Vagina (tissue), 2 donors: ENCODE data around the gene GJD4.

Experiments
- POLR2A ChIP-seq, 2 donors: fragments of 450-650 bp; IDR thresholded peaks; one replicate each; pipeline ENCODE4 v1.6.1; 2017; ENCODE audit warnings: antibody characterized with exemption in 2 of 2, mild to moderate bottlenecking in 2 of 2, moderate library complexity in 2 of 2
- POLR2AphosphoS5 ChIP-seq, 2 donors: sonication (generic); formaldehyde crosslinking; IDR thresholded peaks; one replicate each; pipeline ENCODE4 v1.9.0; 2017; ENCODE audit warnings: antibody characterized with exemption in 2 of 2, mild to moderate bottlenecking in 2 of 2, low read depth in 1 of 2; ENCODE audit not compliant: insufficient read depth in 1 of 2
- TF ChIP-seq, protein P1 (sequence below), 3 experiments: fragments of 450-650 bp in 2 of 3; fragments of 200-600 bp in 1 of 3; sonication (generic) in 1 of 3; IDR thresholded peaks; one replicate each; pipeline ENCODE4 v1.5.1; 2017 to 2019; ENCODE audit warnings: antibody characterized with exemption in 3 of 3, mild to moderate bottlenecking in 2 of 3, moderate library complexity in 2 of 3

DNA sequence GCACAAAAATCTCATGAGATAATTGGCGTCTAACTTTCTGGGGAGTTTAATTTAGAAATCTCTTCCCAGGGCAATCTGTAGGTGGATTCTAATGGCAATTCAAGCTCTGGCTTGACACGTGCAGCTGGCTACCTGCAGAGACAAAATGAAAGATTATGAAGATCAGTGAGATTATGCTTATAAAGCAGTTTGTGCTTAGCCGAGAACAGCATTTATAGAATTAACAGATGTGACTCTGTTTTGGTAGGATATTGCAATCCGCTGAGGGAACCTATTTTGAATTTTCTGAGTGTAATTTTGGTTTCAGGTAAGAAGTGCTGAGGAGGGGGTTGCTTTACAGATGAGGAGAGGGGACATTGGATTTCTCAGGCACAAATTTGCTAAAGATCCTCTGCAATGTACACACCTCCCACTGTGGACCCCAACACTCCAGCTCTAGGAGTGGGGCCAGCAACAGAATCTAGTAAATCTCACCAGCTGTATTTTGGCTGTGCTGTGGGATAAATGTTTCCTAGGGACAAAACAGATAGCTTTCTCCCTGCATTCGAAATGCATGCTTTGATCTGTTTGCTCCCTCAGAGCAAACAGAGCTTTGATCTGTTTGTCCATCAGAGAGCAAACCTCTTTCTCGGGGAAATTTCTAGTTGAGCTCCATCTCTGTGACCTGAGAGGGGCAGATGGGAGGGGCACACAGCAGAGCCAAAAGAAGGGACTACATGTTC lies 7.4 kb downstream of the GJD4 start:
- no peak for TF ChIP-seq POLR2A (IDR thresholded peaks at IDR 0.05)
- TF ChIP-seq, protein P1, sequence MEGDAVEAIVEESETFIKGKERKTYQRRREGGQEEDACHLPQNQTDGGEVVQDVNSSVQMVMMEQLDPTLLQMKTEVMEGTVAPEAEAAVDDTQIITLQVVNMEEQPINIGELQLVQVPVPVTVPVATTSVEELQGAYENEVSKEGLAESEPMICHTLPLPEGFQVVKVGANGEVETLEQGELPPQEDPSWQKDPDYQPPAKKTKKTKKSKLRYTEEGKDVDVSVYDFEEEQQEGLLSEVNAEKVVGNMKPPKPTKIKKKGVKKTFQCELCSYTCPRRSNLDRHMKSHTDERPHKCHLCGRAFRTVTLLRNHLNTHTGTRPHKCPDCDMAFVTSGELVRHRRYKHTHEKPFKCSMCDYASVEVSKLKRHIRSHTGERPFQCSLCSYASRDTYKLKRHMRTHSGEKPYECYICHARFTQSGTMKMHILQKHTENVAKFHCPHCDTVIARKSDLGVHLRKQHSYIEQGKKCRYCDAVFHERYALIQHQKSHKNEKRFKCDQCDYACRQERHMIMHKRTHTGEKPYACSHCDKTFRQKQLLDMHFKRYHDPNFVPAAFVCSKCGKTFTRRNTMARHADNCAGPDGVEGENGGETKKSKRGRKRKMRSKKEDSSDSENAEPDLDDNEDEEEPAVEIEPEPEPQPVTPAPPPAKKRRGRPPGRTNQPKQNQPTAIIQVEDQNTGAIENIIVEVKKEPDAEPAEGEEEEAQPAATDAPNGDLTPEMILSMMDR (IDR thresholded peaks at IDR 0.05) = no peak
- TF ChIP-seq POLR2AphosphoS5 (IDR thresholded peaks at IDR 0.05; ENCODE audit: insufficient read depth in 1 of 2, low read depth in 1 of 2) = no peak
